Measurements from ENCODE around the gene SLAIN1.

- TF ChIP-seq CTCF (IDR thresholded peaks at IDR 0.05), result no peak
- TF ChIP-seq POLR2A (IDR thresholded peaks at IDR 0.05), result no peak
- TF ChIP-seq EP300 (IDR thresholded peaks at IDR 0.05), result no peak
- TF ChIP-seq POLR2AphosphoS5 (IDR thresholded peaks at IDR 0.05), result no peak
Measured at GRCh38 chr13:77687799-77688198, 9.7 kb upstream of the SLAIN1 start.

All from suprapubic skin (tissue), 4 donors.